ENCODE data around the gene GABARAPL1. TPM values are rescaled to one million over a fixed set of nuclear protein-coding genes. Genes with fewer than 3 reads are reported as not detected.
A peak's percentile ranks its signal among the peaks of the same experiment; 100 is the strongest.
"Not testable (repeated sequence)": the region's sequence is repeated elsewhere in the genome, so short reads cannot be mapped to it uniquely, and the experiment has no call there.

Gene GABARAPL1
- total RNA-seq, 1 donor from 2014 or later, result 256 TPM

- no peak for DNase-seq (ENCODE audit: low read depth)
Measured at GRCh38 chr12:10197879-10198278, 14.8 kb upstream of the GABARAPL1 start.

- not testable (repeated sequence) for DNase-seq (ENCODE audit: low read depth)
Measured at GRCh38 chr12:10204495-10204894, 8.2 kb upstream of the GABARAPL1 start.

- DNase-seq (ENCODE audit: low read depth), result no peak
Measured at GRCh38 chr12:10205220-10205807, 7.4 kb upstream of the GABARAPL1 start.

GRCh38 chr12:10207136-10207535, 5.5 kb upstream of the GABARAPL1 start:
- no peak for DNase-seq (ENCODE audit: low read depth)

- no peak for DNase-seq (ENCODE audit: low read depth)
Measured at GRCh38 chr12:10210225-10210624, 2.5 kb upstream of the GABARAPL1 start.

- no peak for DNase-seq (ENCODE audit: low read depth)
Measured at GRCh38 chr12:10211101-10211939, 1.4 kb upstream of the GABARAPL1 start.

- DNase-seq (ENCODE audit: low read depth), result peak; percentile 100
Measured at GRCh38 chr12:10211940-10212738, 538 bp upstream of the GABARAPL1 start.

- DNase-seq (ENCODE audit: low read depth), result peak; percentile 84
Measured at GRCh38 chr12:10213168-10214135, 775 bp downstream of the GABARAPL1 start.

GRCh38 chr12:10214136-10214894, 1.6 kb downstream of the GABARAPL1 start:
- peak; percentile 92 for DNase-seq (ENCODE audit: low read depth)

- DNase-seq (ENCODE audit: low read depth), result peak; percentile 93
Measured at GRCh38 chr12:10214895-10215267, 2.2 kb downstream of the GABARAPL1 start.

GRCh38 chr12:10215436-10215835, 2.8 kb downstream of the GABARAPL1 start:
- no peak for DNase-seq (ENCODE audit: low read depth)

GRCh38 chr12:10215946-10216345, 3.3 kb downstream of the GABARAPL1 start:
- DNase-seq (ENCODE audit: low read depth), result not testable (repeated sequence)

- DNase-seq (ENCODE audit: low read depth), result no peak
Measured at GRCh38 chr12:10218021-10218420, 5.3 kb downstream of the GABARAPL1 start.

GRCh38 chr12:10220398-10221077, 7.9 kb downstream of the GABARAPL1 start:
- DNase-seq (ENCODE audit: low read depth), result peak; percentile 48

GRCh38 chr12:10221846-10222245, 9.2 kb downstream of the GABARAPL1 start:
- DNase-seq (ENCODE audit: low read depth), result no peak

GRCh38 chr12:10223208-10223607, 10.5 kb downstream of the GABARAPL1 start:
- DNase-seq (ENCODE audit: low read depth), result no peak

GRCh38 chr12:10225426-10225825, 12.7 kb downstream of the GABARAPL1 start:
- DNase-seq (ENCODE audit: low read depth), result not testable (repeated sequence)

GRCh38 chr12:10226086-10226485, 13.4 kb downstream of the GABARAPL1 start:
- DNase-seq (ENCODE audit: low read depth), result no peak

- DNase-seq (ENCODE audit: low read depth), result no peak
Measured at GRCh38 chr12:10226731-10227130, 14.1 kb downstream of the GABARAPL1 start.

GRCh38 chr12:10227648-10228047, 15.0 kb downstream of the GABARAPL1 start:
- no peak for DNase-seq (ENCODE audit: low read depth)

Data from renal cortical epithelial cell (primary cell).